GM19438 (cell line): ENCODE data around the gene COG1.
A peak's percentile ranks its signal among the peaks of the same experiment; 100 is the strongest.

Experiments used
- ATAC-seq: cut with Tn5 transposase; IDR thresholded peaks from one replicate; pipeline ENCODE4 v1.9.1; 2021; ENCODE audit warnings: low read depth; ENCODE audit not compliant: unreplicated experiment

The COG1 gene

DNA sequence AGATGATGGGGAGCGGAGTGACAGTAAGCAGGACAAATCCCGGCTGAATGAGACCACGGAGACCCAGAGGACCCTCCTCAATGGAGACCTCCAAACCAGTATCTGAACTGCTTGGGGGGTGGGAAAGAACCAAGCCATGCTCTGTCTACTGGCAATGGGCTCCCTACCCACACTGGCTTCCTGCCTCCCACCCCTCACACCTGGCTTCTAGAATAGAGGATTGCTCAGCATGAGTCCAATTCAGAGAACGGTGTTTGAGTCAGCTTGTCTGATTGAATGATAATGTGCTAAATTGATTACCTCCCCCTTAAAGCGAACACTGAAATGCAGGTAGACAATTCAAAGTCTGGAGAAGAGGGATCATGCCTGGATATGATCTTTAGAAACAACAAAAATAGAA is 22.5 kb upstream of the COG1 start:
- no peak for ATAC-seq

DNA sequence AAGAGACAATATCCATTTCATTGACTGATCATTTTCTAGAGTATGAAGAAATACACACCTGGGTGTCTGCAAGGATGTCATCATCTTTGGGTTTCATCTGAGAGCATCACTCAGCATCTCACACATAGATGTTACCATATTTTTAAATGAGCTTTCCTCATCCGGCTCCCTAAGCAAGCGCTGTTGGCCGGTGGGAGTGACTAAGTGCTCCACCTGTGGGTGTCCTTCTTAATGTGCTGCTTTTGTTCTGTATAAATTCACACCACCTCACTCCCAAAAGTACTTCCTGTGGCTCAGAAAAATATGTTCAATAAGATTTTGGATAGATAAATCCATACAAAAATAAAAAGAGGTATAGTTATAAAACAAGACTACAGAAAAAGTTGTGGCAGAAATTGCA is 20.6 kb upstream of the COG1 start:
- no peak for ATAC-seq

DNA sequence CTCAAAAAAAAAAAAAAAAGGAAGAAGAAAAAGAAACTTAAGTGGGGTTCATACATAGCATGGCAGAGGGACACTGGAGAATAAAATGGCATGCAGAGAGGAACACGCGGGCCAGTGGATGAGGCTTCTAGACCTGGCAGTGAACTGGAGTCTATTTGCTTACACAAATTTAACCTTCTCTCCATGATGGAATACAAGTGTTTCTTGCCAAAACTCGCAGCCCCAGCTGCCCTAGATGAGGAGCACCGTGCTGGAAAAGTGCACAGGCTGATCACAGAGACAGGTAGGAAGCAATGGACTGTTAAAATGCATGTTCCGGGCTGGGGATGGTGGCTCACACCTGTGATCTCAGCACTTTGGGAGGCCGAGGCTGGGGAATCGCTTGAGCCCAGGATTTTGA is 18.7 kb upstream of the COG1 start:
- no peak for ATAC-seq

DNA sequence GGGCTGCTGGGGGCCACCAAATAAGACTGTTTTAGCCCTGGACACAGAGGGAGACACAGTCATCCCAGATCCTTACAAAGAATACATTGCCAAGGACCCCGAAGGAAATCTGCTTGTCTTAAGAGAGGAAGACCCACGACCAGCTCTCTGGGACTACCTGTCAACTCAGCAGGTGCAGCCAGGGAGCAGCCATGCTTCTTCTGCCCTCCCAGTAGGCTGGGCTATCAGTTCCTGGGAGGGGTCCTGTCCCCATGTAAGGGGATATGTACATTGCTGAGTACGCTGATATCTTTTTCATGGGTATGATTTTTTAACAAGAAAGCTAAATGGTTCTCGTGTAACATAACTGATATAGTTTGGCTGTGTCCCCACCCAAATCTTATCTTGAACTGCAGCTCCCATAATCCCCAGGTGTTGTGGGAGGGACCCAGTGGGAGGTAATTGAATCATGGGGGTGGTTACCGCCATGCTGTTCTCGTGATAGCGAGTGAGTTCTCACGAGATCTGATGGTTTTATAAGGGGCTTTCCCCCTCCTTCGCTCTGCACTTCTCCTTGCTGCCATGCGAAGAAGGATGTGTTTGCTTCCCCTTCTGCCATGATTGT is 16.8 kb upstream of the COG1 start:
- no peak for ATAC-seq

DNA sequence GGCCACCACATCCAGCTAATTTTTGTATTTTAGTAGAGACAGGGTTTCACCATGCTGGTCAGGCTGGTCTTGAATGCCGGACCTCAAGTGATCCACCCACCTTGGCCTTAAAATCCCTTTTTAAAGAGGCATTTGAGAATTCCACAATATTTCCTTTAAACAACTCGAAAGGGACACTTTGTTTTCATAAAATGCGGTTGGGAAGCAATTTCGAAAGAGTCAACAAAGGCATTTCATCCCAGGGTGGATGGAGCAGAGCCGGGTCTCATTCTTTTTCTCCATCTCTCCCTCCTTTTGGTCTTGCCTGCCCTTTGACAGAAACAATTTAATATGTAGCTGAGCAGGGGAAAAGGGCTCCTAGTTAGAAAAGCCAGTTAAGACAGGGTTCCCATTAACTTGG is 13.5 kb upstream of the COG1 start:
- no peak for ATAC-seq

DNA sequence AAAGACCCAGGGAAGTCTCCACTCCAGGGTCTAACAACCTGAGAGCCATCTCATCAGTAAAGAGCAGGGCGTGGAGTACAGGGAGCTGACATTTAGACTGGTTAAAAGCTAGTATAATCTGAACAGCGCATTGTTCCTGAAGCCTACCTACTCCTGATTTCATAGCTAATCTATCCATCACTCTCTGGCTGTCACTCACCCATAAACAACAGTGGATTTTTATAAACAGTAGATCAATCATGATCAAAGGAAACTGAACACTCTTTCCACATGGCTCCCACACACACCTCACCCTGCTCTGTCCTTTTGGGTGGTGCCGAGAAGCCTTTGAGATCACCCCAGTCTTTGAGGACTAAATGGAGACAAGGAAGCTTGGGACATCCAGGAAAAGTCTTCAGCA is 13.0 kb upstream of the COG1 start:
- no peak for ATAC-seq

DNA sequence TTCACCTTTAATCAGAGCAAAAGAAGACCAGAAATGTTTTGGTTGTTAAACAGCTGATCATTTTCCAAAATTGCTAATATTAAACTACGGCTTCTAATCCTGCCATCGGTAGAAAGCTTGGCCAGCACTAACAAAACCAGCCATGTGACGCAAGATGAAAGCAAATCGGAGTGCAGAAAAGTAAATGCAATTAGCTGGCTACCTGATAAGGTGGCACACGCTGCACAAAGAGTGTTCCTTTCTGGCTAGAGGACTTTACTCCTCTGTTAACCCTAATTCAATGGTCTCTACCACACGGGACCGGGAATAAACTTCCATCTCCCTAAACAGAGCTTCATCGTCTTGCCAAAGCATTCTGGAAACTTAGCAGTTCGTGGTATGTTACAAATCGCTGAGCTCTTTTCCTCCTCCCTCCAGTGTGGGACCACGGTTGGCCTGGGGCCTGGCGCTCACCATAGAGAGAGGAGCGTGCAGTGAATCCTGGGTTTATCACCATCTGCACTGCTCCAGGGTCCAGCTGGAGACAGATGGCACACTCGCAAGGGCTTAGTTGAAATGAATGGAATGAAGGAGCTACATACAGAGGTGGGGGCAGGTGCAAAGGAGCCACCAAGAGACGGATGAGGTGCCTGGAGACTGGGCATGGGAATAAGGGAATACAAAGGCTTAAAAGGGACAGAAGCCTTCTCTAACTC is 10.1 kb upstream of the COG1 start:
- no peak for ATAC-seq

DNA sequence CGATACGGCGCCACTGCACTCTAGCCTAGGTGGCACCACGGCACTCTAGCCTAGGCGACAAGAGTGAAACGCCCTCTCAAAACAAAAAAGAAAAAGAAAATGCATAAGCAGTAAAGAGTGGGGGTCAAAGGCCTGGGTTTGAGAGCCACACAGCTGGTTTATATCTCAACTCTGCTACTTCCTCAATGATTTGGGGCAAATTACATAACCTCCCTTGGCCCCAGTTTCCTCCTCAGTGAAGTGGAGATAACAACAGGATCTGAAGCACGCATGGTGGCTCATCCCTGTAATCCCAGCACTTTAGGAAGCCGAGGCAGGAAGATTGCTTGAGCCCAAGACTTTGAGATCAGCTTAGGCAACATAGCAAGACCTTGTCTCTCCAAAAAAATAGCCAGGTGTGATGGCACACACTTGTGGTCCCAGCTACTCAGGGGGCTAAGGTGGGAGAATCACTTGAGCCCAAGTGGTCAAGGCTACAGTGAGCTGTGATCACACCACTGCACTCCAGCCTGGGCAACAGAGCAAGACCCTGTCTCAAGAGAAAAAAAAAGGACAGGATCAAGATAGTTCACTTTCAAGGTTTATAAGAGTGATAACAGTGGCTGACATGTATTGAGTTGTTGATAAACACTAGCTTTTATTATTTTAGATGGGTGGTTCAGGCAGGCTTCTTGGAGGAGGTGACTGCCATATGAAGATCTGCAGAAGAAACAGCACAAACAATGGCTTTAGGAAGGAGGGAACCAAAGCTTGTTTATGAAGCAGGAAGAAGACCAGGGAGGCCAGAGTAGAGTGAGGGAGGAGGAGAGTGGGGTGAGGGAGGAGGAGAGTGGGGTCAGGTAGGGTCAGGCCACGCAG is 8.5 kb upstream of the COG1 start:
- ATAC-seq, result no peak

DNA sequence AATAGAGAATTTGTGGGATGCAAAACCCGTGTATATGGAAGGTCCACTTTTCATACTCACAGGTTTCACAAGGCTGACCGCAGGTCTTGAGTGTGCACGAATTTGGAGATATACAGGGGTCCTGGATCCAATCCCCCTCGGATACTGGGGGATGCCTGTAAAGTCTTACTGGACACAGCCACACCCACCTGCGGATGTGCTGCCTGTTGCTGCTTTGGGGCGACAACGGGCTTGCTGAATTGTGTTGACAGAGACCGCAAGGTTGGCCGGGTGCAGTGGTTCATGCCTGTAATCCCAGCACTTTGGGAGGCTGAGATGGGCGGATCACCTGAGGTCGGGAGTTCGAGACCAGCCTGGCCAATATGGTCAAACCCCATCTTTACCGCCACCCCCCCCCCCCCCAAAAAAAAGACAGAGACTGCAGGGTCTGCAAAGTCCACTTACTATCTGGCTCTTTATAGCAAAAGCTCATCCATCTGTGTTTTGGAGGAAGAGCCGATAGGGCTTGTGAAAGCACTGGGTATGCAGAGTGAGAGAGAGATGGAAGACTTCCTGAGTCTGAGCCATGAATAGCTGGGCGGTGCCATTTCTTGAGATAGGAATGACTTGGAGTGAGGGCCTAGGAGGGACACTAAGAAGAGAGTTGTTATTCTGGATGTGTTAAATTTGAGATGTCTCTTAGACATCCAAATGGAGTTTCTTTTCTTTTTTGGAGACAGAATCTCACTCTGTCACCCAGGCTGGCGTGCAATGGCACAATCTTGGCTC is 6.4 kb upstream of the COG1 start:
- ATAC-seq, result no peak

DNA sequence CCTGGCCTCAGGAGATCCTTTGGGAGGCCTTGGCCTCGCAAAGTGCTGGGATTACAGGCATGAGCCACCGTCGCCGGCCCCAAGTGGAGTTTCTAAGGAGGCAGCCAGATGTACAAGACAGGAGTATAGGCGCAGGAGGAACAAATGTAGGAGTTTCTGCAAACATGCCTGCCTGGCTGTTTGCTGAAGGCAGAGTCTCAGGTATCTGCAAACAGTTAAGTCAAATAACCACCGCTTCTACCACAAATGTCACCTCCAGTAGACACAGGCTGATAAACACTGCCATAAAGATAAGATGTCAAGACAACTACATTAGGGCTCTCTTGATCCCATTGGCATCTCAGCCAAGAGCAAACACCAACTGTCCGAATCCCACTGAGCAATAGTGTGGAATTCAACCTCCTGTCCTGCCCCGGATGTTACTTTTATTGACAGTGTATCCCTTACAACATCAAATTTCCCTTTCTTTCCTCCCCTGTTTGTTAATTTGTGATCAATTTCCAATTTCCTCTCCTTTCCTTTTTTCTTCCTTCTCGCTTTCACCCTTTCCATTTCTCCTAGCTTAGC is 5.6 kb upstream of the COG1 start:
- ATAC-seq, result no peak

DNA sequence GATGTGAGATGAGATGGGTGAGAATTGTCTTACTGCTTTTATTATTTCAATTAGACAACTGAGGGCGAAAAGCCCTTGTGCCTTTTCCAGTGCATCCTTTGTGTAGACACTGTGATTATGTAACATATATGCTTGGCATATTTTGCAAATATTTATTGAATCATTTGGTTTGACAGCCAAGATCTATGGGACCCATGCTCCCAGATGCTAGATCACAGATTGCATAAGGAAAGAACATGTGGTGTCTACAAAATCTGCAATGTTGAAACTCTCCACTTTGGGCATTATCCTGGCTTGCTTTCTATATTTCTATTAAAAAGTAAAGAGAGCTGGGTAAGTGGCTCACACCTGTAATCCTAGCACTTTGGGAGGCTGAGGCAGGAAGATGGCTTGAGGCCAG is 4.8 kb upstream of the COG1 start:
- no peak for ATAC-seq

DNA sequence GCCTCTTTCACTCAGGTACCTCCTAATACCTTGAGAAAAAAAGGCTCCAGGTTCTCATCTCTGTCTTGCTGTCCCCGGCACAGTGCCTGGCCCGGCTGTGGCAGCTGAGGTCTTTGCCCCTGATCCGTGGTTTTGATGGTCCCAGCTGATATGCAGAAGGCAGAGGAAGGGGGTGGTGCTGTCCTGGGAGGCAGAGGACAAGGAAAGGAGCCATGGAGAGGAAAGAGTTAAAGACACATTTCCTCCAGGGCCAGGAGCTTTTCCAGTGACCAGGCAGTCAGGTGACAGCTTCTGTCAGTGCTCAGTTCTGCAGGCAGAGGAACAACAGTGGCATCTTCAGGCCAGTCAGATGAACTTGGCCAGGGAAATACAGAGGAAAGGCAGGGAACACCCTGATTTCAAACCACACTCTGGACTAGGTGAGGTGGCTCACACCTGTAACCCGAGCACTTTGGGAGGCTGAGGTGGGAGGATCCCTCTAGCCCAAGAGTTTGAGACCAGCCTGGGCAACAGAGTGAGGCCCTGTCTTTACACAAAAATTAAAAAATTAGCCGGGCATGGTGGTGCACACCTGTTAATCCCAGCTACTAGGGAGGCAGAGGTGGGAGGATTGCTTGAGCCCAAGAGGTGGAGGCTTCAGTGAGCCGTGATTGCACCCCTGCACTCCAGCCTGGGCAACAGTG is 3.3 kb upstream of the COG1 start:
- ATAC-seq, result no peak

DNA sequence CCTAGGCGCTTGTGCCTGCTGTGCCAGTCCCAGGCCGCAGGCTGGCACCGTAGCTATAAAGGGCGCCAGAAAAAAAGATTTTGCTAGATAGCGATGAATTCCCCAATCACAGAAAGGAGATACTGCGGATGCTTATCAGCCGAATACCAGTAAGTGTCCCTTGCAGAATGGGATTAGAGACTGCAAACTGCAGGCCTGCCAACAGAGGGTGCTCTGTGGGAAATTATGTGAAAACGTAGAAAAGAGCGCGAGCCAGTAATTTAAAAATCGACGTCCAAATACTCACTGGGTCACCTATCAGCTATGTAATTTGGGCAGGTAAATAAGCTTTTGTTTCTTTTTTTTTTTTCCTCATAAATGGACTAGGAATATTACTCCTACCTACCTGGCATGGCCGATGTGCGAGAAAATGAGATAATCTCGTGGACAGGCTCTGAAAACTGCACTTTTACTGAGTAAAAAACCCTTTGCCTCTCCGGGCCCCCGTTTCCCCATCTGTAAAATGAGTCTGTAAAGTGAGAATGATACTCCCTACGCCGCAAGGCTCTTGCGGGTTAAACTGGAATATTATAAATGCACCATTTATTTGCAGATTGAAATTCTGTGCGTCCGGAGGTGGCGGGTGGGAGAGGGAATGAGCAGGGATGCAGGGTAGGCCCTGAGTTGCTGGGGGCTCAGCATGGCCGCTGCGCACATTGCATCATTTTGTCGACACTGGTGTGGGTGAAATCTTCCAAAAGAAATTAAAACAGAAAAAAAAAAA is 1.2 kb upstream of the COG1 start:
- ATAC-seq, result peak; percentile 41

DNA sequence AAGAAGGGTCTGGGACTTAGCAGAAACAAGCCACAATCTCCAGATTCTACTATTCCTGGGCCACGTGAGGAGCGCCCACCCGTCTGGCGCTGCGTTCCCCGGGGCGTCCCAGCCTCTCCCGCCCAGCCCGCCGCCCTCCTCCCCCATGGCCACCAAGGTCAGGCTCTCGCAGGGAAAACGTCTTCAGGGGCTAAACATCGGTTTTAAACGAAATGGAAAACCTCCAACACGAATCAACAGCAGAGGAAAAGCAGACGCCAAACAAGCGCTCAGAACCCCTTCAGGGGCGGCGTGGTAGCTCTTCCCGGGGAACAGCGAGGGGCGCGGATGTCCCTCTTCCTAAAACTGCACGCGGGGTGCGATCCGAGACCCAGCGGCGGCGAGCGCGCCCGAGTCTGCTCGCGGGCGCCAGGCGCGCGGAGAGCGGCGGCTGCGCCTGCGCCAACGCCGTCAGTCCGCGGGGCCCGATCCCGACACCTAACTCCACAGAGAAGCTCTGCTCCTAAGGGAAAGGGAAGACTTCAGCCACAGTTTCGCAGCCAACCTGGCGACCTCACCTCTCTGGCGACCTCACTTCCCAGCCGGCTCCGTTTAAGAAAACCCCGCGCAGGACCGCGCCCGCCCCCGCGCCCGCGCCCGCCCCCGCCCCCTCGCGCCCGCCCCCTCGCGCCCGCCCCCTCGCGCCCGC is 505 bp upstream of the COG1 start:
- peak; percentile 54 for ATAC-seq

DNA sequence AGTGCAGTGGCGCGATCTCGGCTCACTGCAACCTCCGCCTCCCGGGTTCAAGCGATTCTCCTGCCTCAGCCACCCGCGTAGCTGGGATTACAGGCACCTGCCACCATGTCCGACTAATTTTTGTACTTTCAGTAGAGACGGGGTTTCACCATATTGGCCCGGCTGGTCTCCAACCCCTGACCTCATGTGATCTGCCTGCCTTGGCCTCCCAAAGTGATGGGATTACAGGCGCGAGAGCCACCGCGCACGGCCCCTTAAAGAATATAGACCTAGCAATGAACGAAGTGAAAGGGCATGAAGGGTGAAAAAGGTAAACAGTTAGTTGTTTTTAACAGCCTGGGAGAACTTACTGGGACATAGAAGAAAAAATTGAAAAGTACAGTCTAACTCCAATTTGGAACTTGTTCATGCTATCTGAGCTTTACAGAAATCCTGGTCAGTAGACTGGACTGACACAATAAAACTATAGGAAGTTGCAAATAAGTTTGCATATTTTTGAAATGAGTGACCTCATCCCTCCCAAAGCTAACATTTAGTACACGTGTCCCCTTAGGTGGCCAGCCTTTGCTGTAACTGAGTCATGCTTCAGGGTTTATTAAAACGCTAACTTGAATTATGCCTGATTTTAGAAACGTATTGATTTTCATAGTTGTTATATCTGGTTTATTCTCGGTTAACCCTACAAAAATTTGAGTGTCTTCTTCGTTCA is 1.8 kb downstream of the COG1 start:
- no peak for ATAC-seq

DNA sequence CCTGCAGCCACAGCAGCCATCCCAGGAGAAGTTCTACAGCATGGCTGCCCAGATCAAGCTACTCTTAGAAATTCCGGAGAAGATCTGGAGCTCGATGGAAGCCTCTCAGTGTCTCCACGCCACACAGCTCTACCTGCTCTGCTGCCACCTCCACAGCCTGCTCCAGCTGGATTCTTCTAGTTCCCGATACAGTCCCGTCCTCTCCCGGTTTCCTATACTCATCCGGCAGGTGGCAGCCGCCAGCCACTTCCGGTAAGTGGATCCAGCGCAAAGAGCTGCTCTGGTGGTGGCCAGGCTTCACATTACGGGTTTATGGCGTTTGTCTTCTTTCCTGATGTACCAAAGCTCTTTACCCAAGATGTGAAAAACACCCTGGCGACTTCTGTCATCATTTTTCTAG is 3.6 kb downstream of the COG1 start:
- ATAC-seq, result no peak

DNA sequence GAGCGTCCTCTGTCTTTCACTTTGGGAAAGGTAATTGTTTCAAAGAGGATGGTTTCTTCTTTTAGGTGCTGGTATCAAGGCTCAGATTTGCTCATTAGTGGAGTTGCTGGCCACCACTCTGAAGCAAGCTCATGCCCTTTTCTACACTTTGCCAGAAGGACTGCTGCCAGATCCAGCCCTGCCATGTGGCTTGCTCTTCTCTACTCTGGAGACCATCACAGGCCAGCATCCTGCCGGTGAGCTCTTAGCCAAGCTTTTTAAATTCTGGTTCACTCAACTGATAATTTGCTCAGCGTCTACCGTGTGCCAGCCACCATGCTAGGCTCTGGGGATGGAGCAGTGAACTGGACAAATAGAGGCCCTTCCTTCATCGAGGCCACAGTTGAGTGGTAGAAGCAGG is 4.3 kb downstream of the COG1 start:
- no peak for ATAC-seq

DNA sequence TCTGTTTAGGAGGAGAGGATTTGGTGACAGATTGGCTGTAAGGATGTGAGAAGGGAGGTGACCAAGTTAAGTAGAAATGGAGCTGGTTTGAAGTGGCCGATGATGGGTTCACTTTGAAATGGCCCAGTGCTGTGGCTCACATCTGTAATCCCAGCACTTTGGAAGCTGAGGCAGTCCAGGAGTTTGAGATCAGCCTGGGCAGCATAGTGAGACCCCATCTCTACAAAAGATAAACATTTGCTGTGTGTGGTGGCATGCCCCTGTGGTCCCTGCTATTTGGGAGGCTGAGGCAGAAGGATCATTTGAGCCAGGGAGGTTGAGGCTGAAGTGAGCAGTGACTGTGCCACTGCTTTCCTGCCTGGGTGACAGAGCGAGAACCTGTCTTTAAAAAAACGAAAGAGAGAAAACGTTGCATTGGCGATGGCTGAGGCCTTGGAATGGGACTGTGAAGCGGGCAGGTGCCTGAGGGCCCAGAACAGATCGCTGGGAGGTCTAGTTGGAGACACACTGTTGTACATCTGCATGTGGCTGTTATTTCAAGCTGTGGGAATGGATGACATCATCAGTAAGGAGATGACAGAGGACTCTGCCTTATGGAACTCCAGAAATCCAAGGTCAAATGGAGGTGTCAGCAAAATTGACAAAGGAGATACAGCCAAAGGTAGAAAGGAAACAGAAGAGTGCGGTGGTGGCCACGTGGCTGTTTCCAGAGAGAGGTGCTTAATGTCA is 5.5 kb downstream of the COG1 start:
- ATAC-seq, result no peak
